Activated CD8-positive, alpha-beta memory T cell treated with anti-CD3 and anti-CD28 coated beads, Interleukin-2, amount 50 U/mL, for 1 hour (primary cell): ENCODE results near the gene UBAP2.

Experiments used
- DNase-seq: peaks from one replicate; pipeline ENCODE4 v3.0.0-alpha.2; 2020; ENCODE audit errors: extremely low read depth

Gene UBAP2

GRCh38 chr9:33923998-33924701 is 124.5 kb downstream of the UBAP2 start:
- no peak for DNase-seq

- DNase-seq, result no peak
Measured at GRCh38 chr9:33923079-33923478, 125.6 kb downstream of the UBAP2 start.

- no peak for DNase-seq
Measured at GRCh38 chr9:33921967-33922895, 126.5 kb downstream of the UBAP2 start.

GRCh38 chr9:33919276-33919897 is 129.3 kb downstream of the UBAP2 start:
- no peak for DNase-seq

- DNase-seq, result no peak
Measured at GRCh38 chr9:33917036-33917435, 131.7 kb downstream of the UBAP2 start.

- DNase-seq, result no peak
Measured at GRCh38 chr9:33914887-33915628, 133.6 kb downstream of the UBAP2 start.

- no peak for DNase-seq
Measured at GRCh38 chr9:33913541-33913940, 135.1 kb downstream of the UBAP2 start.

GRCh38 chr9:33908749-33909148 is 139.9 kb downstream of the UBAP2 start:
- DNase-seq, result no peak

- DNase-seq, result no peak
Measured at GRCh38 chr9:33908114-33908513, 140.6 kb downstream of the UBAP2 start.

- DNase-seq, result no peak
Measured at GRCh38 chr9:33907347-33907746, 141.3 kb downstream of the UBAP2 start.

- DNase-seq, result no peak
Measured at GRCh38 chr9:33906769-33907168, 141.9 kb downstream of the UBAP2 start.

- no peak for DNase-seq
Measured at GRCh38 chr9:33905137-33905536, 143.6 kb downstream of the UBAP2 start.

GRCh38 chr9:33903157-33903780 is 145.4 kb downstream of the UBAP2 start:
- DNase-seq, result no peak

GRCh38 chr9:33894316-33894715 is 154.4 kb downstream of the UBAP2 start:
- no peak for DNase-seq

- DNase-seq, result no peak
Measured at GRCh38 chr9:33893861-33894260, 154.8 kb downstream of the UBAP2 start.

GRCh38 chr9:33885948-33886347 is 162.7 kb downstream of the UBAP2 start:
- DNase-seq, result no peak

- no peak for DNase-seq
Measured at GRCh38 chr9:33884856-33885701, 163.6 kb downstream of the UBAP2 start.

GRCh38 chr9:33881635-33882034 is 167.1 kb downstream of the UBAP2 start:
- DNase-seq, result no peak

GRCh38 chr9:33880211-33881089 is 168.2 kb downstream of the UBAP2 start:
- no peak for DNase-seq
